BJ (cell line): Measurements from ENCODE around the gene PAIP2. TPM values are rescaled to one million over a fixed set of nuclear protein-coding genes. Genes with fewer than 3 reads are reported as not detected.
"Not testable (repeated sequence)": the region's sequence is repeated elsewhere in the genome, so short reads cannot be mapped to it uniquely, and the experiment has no call there.

Experiments
- CTCF ChIA-PET: fragments of 350-600 bp; formaldehyde crosslinking; extraction: SDS; loops from one replicate; lab custom pipeline; 2021; ENCODE audit warnings: antibody characterized with exemption, inconsistent platforms; lab: Yijun Ruan, JAX
- POLR2A ChIA-PET: fragments of 300-600 bp; sonication (Branson Sonifier 250); formaldehyde crosslinking; extraction: SDS; loops from one replicate; lab custom pipeline; 2021; ENCODE audit warnings: antibody characterized with exemption; lab: Charles Lee
- DNase-seq: peaks from one replicate; pipeline ENCODE4 v3.0.0-alpha.2; 2011; ENCODE audit warnings: low read depth
- H3K27me3 ChIP-seq: 2 replicates; pipeline ENCODE4 v1.6.0; 2011; ENCODE audit warnings: low read length; ENCODE audit not compliant: control insufficient read depth, insufficient read depth
- H3K36me3 ChIP-seq: 2 replicates; pipeline ENCODE4 v1.5.1; 2011; ENCODE audit warnings: low read length; ENCODE audit not compliant: control insufficient read depth, insufficient read depth
- H3K4me3 ChIP-seq: 2 replicates; pipeline ENCODE4 v1.5.1; 2011; ENCODE audit warnings: low read depth, mild to moderate bottlenecking, control low read depth, low read length
- CTCF ChIP-seq: IDR thresholded peaks from 2 replicates; pipeline ENCODE4 v1.5.1; 2011; ENCODE audit warnings: low read depth, mild to moderate bottlenecking, control low read depth, inconsistent platforms, low read length, moderate library complexity; ENCODE audit not compliant: insufficient read depth
- polyA plus RNA-seq: library from polyadenylated mRNA; depleted of rRNA; stranded (reverse); fragments of >200 nt; gene quantifications from 2 replicates; pipeline ENCODE4 v1.2.3, GENCODE V29; 2011

The PAIP2 gene
- polyA plus RNA-seq, 1 experiment, result 35.4 TPM

GRCh38 chr5:139343476-139343875 is 1.8 kb downstream of the PAIP2 start:
- CTCF ChIA-PET, result no interaction called here
- POLR2A ChIA-PET, result interaction anchor here (0.6 kb wide), 1 partner anchor 263 kb away, joined by 3 read pairs; no protein-coding TSS in a partner anchor
- H3K36me3 ChIP-seq, result no peaks in the 10 kb centered on the region
- no peak for TF ChIP-seq CTCF
- no peaks in the 10 kb centered on the region for H3K27me3 ChIP-seq
- peak overlapping the region; percentile 100 for H3K4me3 ChIP-seq
- no peak for DNase-seq

GRCh38 chr5:139344177-139344576 is 2.5 kb downstream of the PAIP2 start:
- H3K36me3 ChIP-seq, result no peaks in the 10 kb centered on the region
- H3K4me3 ChIP-seq, result no peak overlapping the region
- no peak for TF ChIP-seq CTCF
- ChIA-PET POLR2A (interaction anchor here (0.6 to 0.7 kb wide), 2 partner anchors 25 to 264 kb away, joined by 3 to 4 read pairs; no protein-coding TSS in a partner anchor), CTCF (no interaction called here)
- no peak for DNase-seq
- H3K27me3 ChIP-seq, result no peaks in the 10 kb centered on the region

DNA sequence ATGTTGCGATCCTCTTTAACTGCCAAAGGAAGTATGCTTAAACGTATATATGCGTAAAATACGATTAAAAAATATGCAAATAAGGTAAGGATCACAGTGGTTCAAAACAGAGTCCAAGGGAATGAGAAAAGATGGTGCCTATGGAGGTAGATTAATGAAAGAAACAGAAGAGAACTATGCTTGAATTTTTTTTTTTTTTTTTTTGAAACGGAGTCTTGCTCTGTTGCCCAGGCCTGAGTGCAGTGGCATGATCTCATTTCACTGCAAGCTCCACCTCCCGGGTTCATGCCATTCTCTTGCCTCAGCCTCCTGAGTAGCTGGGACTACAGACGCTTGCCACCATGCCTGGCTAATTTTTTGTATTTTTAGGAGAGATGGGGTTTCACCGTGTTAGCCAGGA is 3.8 kb downstream of the PAIP2 start:
- CTCF ChIA-PET, POLR2A ChIA-PET, H3K4me3 ChIP-seq, H3K27me3 ChIP-seq, DNase-seq, H3K36me3 ChIP-seq: not testable (repeated sequence)

GRCh38 chr5:139347863-139348262 is 6.2 kb downstream of the PAIP2 start:
- CTCF ChIA-PET, H3K27me3 ChIP-seq, DNase-seq, H3K36me3 ChIP-seq, H3K4me3 ChIP-seq, POLR2A ChIA-PET: not testable (repeated sequence)

- Histone ChIP-seq H3K4me3 (no peak overlapping the region), H3K27me3 (no peaks in the 10 kb centered on the region), H3K36me3 (0 out of 2 replicates have a peak, but pooled peaks cover 1% of the 10 kb centered on the region)
- CTCF ChIA-PET, result interaction anchor here (1.2 to 1.4 kb wide), 2 partner anchors 13 to 60 kb away, joined by 3 to 4 read pairs; partner anchors contain the start of gene PAIP2
- no peak for DNase-seq
- no peak for TF ChIP-seq CTCF
- POLR2A ChIA-PET, result no interaction called here
These were observed 12.5 kb downstream of the PAIP2 start for GRCh38 chr5:139354186-139354585.

- H3K4me3 ChIP-seq, H3K27me3 ChIP-seq, POLR2A ChIA-PET, DNase-seq, H3K36me3 ChIP-seq: not testable (repeated sequence)
- CTCF ChIA-PET, result interaction anchor here (1.6 kb wide), 1 partner anchor 14 kb away, joined by 6 read pairs; the partner anchor contains the start of gene PAIP2
These were observed 14.2 kb downstream of the PAIP2 start for GRCh38 chr5:139355900-139356299.

DNA sequence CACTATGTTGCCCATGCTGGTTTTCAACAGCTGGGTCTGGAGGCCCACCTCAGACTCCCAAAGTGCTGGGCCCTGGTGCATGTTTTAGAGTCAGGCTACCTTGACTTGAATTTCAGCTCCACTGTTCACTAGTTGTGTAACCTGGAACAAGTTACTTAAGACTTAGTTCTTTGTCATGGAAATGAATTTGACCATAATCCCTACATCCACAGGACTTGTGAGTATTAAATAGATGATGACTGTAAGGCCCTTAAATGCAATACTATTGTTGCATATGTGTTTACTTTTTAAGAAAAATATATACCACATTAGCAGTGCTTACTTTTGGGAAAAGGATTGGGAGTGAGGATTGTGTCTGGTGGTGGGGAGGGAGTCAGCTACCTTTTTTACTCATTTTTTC is 16.4 kb downstream of the PAIP2 start:
- no peak for DNase-seq
- H3K27me3 ChIP-seq, result no peaks in the 10 kb centered on the region
- 0 out of 2 replicates have a peak, but pooled peaks cover 1% of the 10 kb centered on the region for H3K36me3 ChIP-seq
- POLR2A ChIA-PET, result no interaction called here
- no peak overlapping the region for H3K4me3 ChIP-seq
- no peak for TF ChIP-seq CTCF
- CTCF ChIA-PET, result no interaction called here
